GM12878 (cell line): ENCODE data around the gene SNAP91.

Experiments
- CTCF ChIP-seq, 3 experiments: IDR thresholded peaks in 2 of 3; conservative IDR thresholded peaks in 1 of 3; 2 replicates each; pipeline ENCODE4 v1.5.1; 2011; ENCODE audit warnings: low read depth in 3 of 3, low read length in 3 of 3, mild to moderate bottlenecking in 3 of 3, control low read depth in 2 of 3, moderate library complexity in 2 of 3, inconsistent platforms in 1 of 3, mixed read lengths in 1 of 3; ENCODE audit not compliant: control insufficient read depth in 2 of 3, insufficient read depth in 1 of 3; ENCODE audit errors: extremely low read depth in 1 of 3
- JUND ChIP-seq: IDR thresholded peaks from 2 replicates; pipeline ENCODE4 v1.6.1; 2012; ENCODE audit warnings: low read depth, mild to moderate bottlenecking, low read length, improper control_type of control experiment, moderate library complexity
- KDM1A ChIP-seq: fragments of 200-600 bp; sonication (generic); IDR thresholded peaks from 2 replicates; pipeline ENCODE4 v1.6.1; 2016; ENCODE audit warnings: borderline replicate concordance
- PBX3 ChIP-seq: IDR thresholded peaks from 2 replicates; pipeline ENCODE4 v1.6.1; 2011; ENCODE audit warnings: mild to moderate bottlenecking, low read depth, low read length, moderate library complexity; ENCODE audit not compliant: insufficient replicate concordance
- POLR2A ChIP-seq: IDR thresholded peaks from 2 replicates; pipeline ENCODE4 v1.6.1; 2011; ENCODE audit warnings: low read depth, mild to moderate bottlenecking, low read length
- RAD21 ChIP-seq: IDR thresholded peaks from 2 replicates; pipeline ENCODE4 v1.6.1; 2011; ENCODE audit warnings: mild to moderate bottlenecking, low read depth, low read length, moderate library complexity; ENCODE audit not compliant: insufficient read depth
- RAD51 ChIP-seq: fragments of 450-650 bp; IDR thresholded peaks from 2 replicates; pipeline ENCODE4 v1.6.1; 2016; ENCODE audit warnings: moderate library complexity, mild to moderate bottlenecking, inconsistent platforms
- SP1 ChIP-seq: IDR thresholded peaks from one replicate; pipeline ENCODE4 v1.6.1; 2011; ENCODE audit warnings: low read depth, low read length
- ZBTB33 ChIP-seq: fragments of 450-650 bp; IDR thresholded peaks from 2 replicates; pipeline ENCODE4 v1.6.1; 2017; ENCODE audit warnings: mild to moderate bottlenecking
- ZNF217 ChIP-seq: fragments of 450-650 bp; IDR thresholded peaks from 2 replicates; pipeline ENCODE4 v1.6.1; 2017; ENCODE audit warnings: antibody characterized with exemption, mild to moderate bottlenecking
- ZSCAN29 ChIP-seq: fragments of 450-650 bp; IDR thresholded peaks from 2 replicates; pipeline ENCODE4 v1.6.1; 2017; ENCODE audit warnings: mild to moderate bottlenecking, moderate library complexity

DNA sequence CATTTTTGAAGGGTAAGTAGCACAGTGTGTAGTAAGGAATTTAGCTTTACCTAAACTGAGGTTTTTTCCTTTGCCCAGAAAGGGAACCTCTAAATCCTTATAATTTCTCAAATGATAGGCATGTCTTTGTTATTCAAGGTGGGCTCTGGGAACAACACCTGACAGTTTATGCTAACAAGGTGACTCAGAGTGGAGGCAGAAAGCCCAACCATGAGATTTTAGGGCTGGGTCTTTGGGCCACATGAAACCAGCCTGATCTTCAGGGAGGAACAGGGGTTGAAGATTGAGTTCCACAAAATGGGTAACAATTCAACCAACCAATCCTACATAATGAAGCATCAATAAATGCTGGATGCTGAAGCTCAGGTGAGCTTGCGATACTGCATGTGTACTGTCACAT is 149.9 kb downstream of the SNAP91 start:
- no peak for TF ChIP-seq SP1
- no peak for TF ChIP-seq ZNF217
- TF ChIP-seq RAD51 = no peak
- no peak for TF ChIP-seq KDM1A
- no peak for TF ChIP-seq ZBTB33
- no peak for TF ChIP-seq CTCF (IDR thresholded peaks at IDR 0.05 in 2 of 3, conservative IDR thresholded peaks at IDR 0.05 in 1 of 3; ENCODE audit: control insufficient read depth in 2 of 3, extremely low read depth in 1 of 3, insufficient read depth in 1 of 3, low read depth in 3 of 3, low read length in 3 of 3)
- no peak for TF ChIP-seq RAD21
- no peak for TF ChIP-seq ZSCAN29
- no peak for TF ChIP-seq POLR2A
- TF ChIP-seq JUND = no peak
- TF ChIP-seq PBX3 = no peak
